Bronchial epithelial cell (primary cell): Measurements from ENCODE around the gene ENTR1. TPM values are rescaled to one million over a fixed set of nuclear protein-coding genes. Genes with fewer than 3 reads are reported as not detected.

ENCODE experiments used
- DNase-seq: peaks from one replicate; pipeline ENCODE4 v3.0.0-alpha.2; 2010; ENCODE audit warnings: low read depth
- FAIRE-seq: peaks from 2 replicates; lab custom pipeline; 2011; peaks lifted over from hg19 to GRCh38; lab: Jason Lieb, UNC
- H3K27me3 ChIP-seq: 2 replicates; pipeline ENCODE4 v1.5.1; 2011; ENCODE audit warnings: low read length; ENCODE audit not compliant: control insufficient read depth, insufficient read depth
- H3K36me3 ChIP-seq: 2 replicates; pipeline ENCODE4 v1.5.1; 2011; ENCODE audit warnings: low read length; ENCODE audit not compliant: control insufficient read depth, insufficient read depth
- H3K4me3 ChIP-seq: 2 replicates; pipeline ENCODE4 v1.5.1; 2011; ENCODE audit warnings: mild to moderate bottlenecking, low read depth, low read length, control low read depth
- total RNA-seq: library from RNA; depleted of rRNA; stranded (reverse); fragments of >200 nt; gene quantifications from 2 replicates; pipeline ENCODE4 v1.2.1, GENCODE V29; 2014
- TF ChIP-seq, protein P1 (sequence below): IDR thresholded peaks from 2 replicates; pipeline ENCODE4 v1.5.1; 2011; ENCODE audit warnings: mild to moderate bottlenecking, moderate library complexity, low read length, control low read depth, inconsistent platforms; ENCODE audit not compliant: insufficient read depth, severe bottlenecking

ENTR1 gene
- total RNA-seq, 1 donor from 2014 or later = 89.0 TPM

DNA sequence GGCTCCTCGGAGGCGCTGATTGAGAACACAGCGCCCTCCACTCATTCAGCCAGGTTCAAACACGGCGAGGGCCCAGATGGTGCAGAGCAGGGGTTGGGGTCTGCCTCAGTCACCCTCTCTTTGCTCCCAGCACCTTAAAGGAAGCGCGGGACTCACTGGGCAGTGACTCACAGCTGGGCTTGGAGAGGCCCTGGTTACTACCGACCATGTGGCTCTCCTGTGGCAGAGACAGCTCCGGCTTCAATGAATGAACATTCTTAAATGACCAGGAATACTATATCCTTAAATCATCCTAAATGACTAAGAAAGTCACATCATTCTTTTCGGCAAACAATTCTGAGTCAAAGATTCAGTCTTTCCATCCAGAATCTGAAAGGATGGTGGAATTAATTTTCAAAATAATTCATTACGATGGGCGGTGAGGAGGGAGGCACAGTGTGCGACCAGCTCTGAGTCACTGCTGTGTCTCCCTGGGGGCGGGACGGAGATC, 30.8 kb upstream of the ENTR1 start:
- H3K36me3 ChIP-seq = peaks cover 26% of the 10 kb centered on the region
- DNase-seq (no peak), FAIRE-seq (no peak)
- no peaks in the 10 kb centered on the region for H3K27me3 ChIP-seq
- TF ChIP-seq, protein P1, sequence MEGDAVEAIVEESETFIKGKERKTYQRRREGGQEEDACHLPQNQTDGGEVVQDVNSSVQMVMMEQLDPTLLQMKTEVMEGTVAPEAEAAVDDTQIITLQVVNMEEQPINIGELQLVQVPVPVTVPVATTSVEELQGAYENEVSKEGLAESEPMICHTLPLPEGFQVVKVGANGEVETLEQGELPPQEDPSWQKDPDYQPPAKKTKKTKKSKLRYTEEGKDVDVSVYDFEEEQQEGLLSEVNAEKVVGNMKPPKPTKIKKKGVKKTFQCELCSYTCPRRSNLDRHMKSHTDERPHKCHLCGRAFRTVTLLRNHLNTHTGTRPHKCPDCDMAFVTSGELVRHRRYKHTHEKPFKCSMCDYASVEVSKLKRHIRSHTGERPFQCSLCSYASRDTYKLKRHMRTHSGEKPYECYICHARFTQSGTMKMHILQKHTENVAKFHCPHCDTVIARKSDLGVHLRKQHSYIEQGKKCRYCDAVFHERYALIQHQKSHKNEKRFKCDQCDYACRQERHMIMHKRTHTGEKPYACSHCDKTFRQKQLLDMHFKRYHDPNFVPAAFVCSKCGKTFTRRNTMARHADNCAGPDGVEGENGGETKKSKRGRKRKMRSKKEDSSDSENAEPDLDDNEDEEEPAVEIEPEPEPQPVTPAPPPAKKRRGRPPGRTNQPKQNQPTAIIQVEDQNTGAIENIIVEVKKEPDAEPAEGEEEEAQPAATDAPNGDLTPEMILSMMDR = no peak
- H3K4me3 ChIP-seq = no peak overlapping the region

DNA sequence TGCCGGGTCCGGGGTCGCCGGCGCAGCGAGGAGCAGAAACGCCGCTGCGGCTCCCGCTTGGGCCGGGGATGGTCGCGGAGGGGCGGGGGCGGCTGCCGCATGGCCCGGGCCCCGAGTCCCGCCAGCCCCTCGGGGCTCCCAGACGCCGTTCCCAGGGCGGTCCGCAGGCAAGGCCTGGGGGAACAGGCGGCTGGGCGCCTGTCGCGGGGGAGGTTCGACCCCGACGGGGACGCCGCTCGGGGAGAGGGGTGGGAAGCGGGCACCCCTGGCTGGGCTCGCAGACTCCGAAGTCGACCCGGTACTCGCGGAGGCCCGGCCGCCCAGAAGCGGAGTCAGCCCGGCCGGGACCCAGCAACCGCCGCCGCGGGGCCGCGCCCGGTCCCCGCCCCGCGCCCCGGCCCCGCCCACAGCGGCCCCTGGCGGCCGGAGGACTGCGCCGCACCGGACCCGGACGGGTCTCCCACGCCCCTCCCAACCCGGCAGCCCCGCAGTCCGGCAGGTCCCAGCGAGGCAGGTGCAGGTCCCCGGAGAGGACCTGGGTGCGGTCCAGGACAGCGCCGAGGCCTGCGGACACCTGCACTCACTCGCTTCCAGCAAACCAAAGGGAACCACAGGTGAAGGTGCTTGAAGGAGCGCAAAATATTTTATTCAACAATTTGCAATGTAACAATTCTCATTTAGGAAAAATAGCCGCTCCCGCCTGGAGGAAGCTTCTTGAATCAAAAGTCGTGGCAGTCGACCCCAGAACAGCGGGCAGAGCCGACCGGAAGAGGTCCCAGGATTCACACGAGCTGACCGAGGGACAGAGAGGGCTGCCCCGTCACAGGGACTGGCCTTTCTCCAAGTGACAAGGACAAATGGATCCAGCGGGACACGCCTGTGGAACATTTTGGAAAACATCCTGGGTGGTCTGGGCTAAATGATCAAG, 29.3 kb upstream of the ENTR1 start, which contains the start of gene INPP5E:
INPP5E (minus strand) TSS at position 365 of the 928 bp plus-strand sequence. CDS start 426 bp downstream, outside the sequence.
- no peaks in the 10 kb centered on the region for H3K27me3 ChIP-seq
- DNase-seq (peak; percentile 11), FAIRE-seq (no peak)
- TF ChIP-seq, protein P1 = peak; percentile 66
- peaks cover 19% of the 10 kb centered on the region for H3K36me3 ChIP-seq
- H3K4me3 ChIP-seq = peak within 1 kb of the TSS; percentile 77

DNA sequence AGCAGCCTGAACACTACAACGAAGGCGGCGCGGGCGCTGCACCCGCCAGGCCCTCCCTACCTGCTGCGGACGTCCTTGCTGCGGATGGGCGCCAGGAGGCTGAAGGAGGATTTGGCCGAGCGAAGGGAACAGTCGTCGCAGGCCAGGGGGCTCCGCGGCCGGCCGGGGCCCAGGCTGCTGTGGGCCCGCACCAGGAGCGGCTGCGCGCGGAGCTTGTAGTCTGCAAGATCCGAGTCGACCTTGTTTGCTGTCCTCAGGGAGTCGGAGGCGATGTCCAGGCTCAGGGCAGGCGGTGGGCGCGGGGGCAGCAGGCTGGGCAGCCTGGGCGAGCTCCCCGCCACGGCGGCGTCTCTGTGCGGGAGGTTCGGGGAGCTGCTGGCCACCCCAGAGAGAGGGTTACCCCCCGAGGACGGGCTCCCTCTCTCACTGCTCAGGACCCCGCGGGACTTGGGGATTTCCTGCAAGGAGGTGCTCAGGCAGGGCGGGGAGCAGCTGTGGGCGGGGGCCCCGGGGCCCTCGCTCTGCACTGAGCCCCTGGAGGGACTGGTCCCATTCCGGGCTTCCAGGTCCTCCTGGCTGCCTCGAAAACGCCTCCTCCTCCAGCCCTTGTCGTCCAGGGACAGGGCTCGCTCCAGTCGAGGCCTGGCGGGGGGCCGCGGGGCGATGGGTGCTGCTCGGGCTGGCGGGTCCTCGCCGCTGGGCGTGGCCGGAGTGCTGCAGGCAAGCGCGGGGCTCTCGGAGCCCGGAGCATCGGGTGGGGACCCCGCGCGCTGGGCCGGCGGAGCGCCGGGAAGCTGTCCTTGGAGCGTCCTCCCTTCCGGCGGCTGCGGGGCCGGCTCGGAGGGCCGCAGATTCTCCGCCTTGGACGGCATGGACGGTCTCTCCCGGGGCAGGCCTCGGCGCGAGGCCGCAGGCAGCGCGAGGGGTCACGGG, 28.4 kb upstream of the ENTR1 start:
- peak overlapping the region; percentile 77 for H3K4me3 ChIP-seq
- no peaks in the 10 kb centered on the region for H3K27me3 ChIP-seq
- DNase-seq (peak; percentile 27), FAIRE-seq (no peak)
- TF ChIP-seq, protein P1 = no peak
- H3K36me3 ChIP-seq = peaks cover 15% of the 10 kb centered on the region

DNA sequence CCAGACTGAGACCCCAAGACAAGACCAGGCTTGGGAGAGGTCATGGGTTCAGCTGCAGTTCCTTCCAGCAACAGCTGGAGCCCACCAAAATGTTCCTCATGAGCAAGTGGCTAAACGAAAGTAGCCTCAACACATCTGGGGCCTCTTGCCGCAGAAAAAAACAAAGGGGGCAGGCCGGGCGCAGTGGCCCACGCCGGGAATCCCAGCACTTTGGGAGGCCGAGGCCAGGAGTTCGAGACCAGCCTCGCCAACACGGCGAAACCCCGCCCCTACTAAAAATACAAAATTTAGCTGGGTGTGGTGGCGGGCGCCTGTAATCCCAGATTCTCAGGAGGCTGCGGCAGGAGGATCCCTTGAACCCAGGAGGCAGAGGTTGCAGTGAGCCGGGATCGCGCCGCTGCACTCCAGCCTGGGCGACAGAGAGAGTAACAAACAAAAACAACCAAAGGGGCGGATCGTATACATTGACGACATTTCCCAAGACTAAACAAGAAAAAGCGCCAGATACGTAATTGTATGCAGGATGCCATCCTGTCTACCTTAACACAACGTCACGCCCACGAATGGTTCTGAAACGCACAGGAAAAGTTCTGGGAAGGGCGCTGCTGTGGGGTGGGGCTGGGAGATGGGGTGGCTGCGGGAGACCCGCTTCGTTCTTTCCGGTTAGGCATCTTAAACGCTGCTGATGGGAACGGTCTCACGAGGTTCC, 27.6 kb upstream of the ENTR1 start:
- DNase-seq (peak; percentile 11), FAIRE-seq (no peak)
- H3K36me3 ChIP-seq = peaks cover 15% of the 10 kb centered on the region
- no peaks in the 10 kb centered on the region for H3K27me3 ChIP-seq
- TF ChIP-seq, protein P1 = no peak
- peak overlapping the region; percentile 77 for H3K4me3 ChIP-seq

DNA sequence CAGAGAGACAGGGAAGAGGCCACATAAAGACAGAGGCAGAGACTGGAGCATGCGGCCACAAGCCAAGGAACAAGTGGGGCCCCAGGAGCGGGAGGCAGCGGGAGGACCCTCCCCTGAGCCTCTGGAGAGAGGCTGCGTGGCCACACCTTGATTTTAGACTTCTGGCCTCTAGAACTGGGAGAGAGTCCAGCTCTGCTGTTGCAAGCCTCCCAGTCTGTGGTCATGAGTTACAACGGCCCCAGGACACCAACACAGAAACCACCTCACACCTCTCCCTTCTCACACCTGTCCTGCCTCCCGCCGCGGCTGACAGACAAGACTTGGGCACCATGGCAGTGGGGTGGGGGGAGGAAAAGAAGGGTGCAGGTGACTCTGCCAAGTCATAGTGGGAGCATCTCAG, 27.0 kb upstream of the ENTR1 start:
- peaks cover 17% of the 10 kb centered on the region for H3K36me3 ChIP-seq
- peak overlapping the region; percentile 9 for H3K4me3 ChIP-seq
- TF ChIP-seq, protein P1 = no peak
- FAIRE-seq (no peak), DNase-seq (peak; percentile 4)
- H3K27me3 ChIP-seq = no peaks in the 10 kb centered on the region
